Ovary (tissue), 3 donors: Measurements from ENCODE around the gene SPATA18.

ENCODE experiments used
- CTCF ChIP-seq, 3 donors: fragments of 450-650 bp in 2 of 3; fragments of 200-600 bp in 1 of 3; IDR thresholded peaks; one replicate each; pipeline versions ENCODE4 v1.5.1 to v1.8.0; 2016 to 2022; ENCODE audit warnings: antibody characterized with exemption in 3 of 3, mild to moderate bottlenecking in 1 of 3
- POLR2A ChIP-seq: fragments of 450-650 bp; IDR thresholded peaks from one replicate; pipeline ENCODE4 v1.6.1; 2017; ENCODE audit warnings: antibody characterized with exemption, mild to moderate bottlenecking, moderate library complexity
- donor health status: DM: no; HTN: no; CAD: no.

GRCh38 chr4:52096048-52096447, 44.9 kb downstream of the SPATA18 start:
- TF ChIP-seq CTCF (IDR thresholded peaks at IDR 0.05) (no peak), POLR2A (no peak)
